Limb (tissue), 2 donors: ENCODE data around the gene ERF.
"Not testable (repeated sequence)": the region's sequence is repeated elsewhere in the genome, so short reads cannot be mapped to it uniquely, and the experiment has no call there.

Source experiments
- DNase-seq, 2 donors: peaks; one replicate each; pipeline ENCODE4 v3.0.0-alpha.2; 2016; ENCODE audit errors: extremely low spot score in 2 of 2

ERF gene

DNA sequence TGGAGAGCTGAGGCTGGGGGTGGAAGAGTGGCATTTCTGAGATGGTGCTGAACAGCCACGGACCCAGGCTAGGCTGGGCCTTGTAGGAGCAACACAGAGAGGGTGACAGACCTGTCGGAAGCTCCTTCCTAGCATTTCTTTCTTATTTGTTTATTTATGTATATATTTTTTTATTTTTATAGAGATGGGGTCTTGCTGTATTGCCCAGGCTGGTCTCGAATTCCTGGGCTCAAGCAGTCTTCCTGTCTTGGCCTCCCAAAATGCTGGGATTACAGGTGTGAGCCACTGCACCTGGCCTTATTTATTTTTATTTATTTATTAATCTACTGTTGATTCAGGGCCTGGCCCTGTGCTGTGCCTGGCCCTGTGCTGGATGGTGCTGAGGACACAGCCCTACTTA is 20.6 kb upstream of the ERF start:
- no peak for DNase-seq

GRCh38 chr19:42275103-42275502 is 20.2 kb upstream of the ERF start:
- DNase-seq: no peak

GRCh38 chr19:42274065-42274682 is 19.2 kb upstream of the ERF start:
- DNase-seq: no peak

- no peak for DNase-seq
Measured at GRCh38 chr19:42273407-42274064, 18.6 kb upstream of the ERF start.

GRCh38 chr19:42272989-42273406 is 18.1 kb upstream of the ERF start:
- DNase-seq: peak in 1 of 2 donors; percentile 11

DNA sequence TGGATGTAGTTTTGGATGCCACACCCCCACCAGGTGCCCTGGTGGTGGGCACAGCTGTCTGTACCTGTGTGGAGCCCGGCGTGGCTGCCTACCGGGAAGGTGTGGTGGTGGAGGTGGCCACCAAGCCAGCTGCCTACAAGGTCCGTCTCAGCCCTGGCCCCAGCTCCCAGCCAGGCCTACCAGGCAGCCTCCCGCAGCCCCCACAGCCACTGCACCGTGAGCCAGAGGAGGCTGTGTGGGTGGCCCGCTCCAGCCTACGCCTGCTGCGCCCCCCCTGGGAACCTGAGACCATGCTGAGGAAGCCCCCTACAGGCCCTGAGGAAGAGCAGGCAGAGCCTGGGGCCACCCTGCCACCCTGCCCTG is 17.6 kb upstream of the ERF start:
- DNase-seq: peak in 1 of 2 donors; percentile 20

DNA sequence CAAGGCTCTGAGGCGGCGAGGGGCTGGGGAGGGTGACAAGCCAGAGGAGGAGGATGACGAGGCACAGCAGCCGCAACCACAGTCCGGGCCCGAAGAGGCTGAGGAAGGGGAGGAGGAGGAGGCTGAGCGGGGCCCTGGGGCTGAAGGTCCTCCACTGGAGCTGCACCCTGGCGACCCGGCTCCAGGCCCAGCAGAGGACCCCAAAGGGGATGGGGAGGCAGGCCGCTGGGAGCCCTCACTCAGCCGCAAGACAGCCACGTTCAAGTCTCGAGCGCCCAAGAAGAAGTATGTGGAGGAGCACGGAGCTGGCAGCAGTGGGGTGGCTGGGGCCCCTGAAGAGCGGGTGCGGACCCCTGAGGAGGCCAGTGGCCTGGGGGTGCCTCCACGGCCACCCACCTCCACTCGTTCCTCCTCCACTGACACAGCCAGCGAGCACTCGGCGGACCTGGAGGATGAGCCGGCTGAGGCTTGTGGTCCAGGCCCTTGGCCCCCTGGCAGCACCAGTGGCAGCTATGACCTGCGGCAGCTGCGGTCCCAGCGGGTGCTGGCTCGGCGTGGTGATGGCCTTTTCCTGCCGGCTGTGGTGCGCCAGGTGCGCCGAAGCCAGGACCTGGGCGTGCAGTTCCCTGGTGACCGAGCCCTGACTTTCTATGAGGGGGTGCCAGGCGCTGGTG is 17.1 kb upstream of the ERF start:
- DNase-seq: peak in 1 of 2 donors; percentile 31

- DNase-seq: no peak
Measured at GRCh38 chr19:42271045-42271419, 16.1 kb upstream of the ERF start.

GRCh38 chr19:42270346-42271044 is 15.6 kb upstream of the ERF start:
- peak in 1 of 2 donors; percentile 38 for DNase-seq

GRCh38 chr19:42269478-42270345 is 14.8 kb upstream of the ERF start:
- peak in 1 of 2 donors; percentile 38 for DNase-seq

- DNase-seq: peak; percentile 100
Measured at GRCh38 chr19:42268704-42269477, 14.0 kb upstream of the ERF start, which contains the start of gene CIC. Gene CIC, plus strand, starts transcription at chr19:42269252. Its CDS starts 2,532 bp downstream, at chr19:42271784.

- DNase-seq: peak; percentile 99 to 100
Measured at GRCh38 chr19:42268142-42268703, 13.3 kb upstream of the ERF start.

DNA sequence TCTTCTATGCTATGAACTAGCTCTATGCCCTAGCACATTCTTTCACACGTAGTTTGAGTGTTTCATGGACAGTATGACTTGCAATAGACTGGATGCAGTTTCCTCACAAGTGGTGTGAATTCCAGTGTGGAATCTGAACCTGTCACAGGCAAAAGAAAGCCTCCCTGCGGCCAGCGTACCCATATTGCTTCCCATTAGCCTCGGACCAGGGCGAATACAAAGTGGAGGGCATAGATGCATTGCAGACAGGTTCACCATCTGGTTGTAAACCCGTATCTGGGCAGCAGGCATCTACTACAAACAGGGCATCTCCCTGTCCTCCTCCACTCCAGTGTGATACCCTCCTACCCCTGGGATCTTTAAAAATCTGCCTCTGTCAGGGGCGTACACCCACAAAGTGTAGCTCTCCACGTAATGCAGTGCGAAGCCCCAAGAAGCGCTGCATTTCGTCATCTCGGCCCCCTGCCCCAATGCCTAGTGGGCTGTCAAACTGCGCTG is 12.8 kb upstream of the ERF start:
- no peak for DNase-seq

DNA sequence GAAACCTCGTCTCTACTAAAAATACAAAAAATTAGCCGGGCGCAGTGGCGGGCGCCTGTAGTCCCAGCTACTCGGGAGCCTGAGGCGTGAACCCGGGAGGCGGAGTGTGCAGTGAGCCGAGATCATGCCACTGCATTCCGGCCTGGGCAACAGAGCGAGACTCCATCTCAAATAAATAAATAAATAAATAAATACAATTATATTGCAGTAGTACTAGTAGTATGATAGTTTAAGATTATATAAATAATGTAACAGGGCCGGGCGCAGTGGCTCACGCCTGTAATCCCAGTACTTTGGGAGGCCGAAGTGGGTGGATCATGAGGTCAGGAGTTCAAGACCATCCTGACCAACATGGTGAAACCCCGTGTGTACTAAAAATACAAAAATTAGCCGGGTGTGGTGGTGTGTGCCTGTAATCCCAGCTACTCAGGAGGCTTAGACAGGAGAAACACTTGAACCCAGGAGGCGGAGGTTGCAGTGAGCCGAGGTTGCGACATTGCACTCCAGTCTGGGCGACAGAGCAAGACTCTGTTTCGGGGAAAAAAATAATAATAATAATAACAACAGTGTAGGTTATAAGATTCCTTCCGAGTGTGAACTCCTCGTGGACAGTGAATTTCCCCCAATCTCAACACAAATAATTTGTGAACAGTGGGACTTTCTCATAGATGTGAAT is 12.1 kb upstream of the ERF start:
- DNase-seq: not testable (repeated sequence)

DNA sequence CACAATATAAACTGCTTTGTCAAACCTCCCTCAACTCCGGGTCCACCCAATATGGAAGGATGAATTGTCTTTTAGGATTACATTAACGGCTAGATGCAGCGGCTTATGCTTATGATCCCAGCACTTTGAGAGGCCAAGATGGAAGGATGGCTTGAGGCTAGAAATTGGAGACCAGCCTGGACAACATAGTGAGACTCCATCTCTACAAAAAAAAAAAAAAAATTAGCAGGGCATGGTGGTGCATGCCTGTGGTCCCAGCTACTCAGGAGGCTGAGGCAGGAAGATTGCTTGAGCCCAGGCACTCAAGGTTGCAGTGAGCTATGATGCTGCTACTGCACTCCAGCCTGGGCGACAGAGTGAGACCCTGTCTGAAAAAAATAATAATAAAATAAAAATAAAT is 11.2 kb upstream of the ERF start:
- DNase-seq: peak in 1 of 2 donors; percentile 14

- no peak for DNase-seq
Measured at GRCh38 chr19:42261763-42262162, 6.8 kb upstream of the ERF start.

GRCh38 chr19:42257842-42258241 is 2.9 kb upstream of the ERF start:
- not testable (repeated sequence) for DNase-seq

DNA sequence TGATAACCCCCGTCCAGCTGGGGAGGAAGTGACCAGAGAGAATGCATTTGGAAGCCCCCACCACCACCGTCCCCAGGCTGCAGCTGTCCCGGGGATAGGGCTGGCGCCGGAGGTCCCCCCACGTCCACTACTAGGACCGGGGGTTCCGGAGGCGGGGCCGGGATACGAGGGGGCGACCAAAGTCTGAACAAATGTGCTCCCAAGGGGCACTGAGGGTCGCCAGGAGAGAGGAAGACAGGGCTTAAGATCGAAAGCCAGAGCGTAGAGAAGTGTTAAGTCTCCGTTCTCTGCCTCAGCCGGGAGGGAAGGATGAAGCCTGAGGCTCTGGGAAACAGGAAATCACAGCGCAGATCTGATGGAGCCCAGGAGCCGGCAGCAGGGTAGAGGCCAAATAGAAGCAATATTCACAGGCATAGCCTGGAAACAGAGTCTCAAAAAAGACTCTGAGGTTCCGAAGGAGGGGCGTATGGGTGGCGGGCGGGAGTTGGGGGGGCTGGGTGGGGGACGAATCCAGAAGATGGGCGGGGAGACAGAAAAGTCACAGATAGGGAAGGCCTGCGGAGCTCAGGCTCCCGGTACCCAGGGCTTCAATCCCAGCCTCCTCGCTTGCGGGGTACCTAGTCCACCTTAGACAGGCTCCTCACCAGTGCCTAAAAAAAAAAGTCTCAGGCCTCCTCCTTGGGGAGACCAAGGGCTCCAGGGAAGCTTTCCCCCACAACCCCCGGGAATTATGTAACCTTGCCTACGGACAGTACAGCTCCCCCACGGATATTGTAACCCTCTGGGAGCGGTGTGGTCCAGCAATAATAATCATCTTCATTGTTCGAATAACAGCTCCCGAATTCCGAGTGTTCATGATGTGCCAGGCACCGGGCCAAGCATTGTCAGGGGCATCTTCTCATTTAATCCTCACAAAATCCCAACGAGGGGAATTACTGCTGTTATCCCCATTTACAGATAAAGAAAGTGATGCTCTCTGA is 1.1 kb upstream of the ERF start:
- DNase-seq: peak; percentile 69 to 77
